T-cell (primary cell): Measurements from ENCODE around the gene POLR3G. TPM values are rescaled to one million over a fixed set of nuclear protein-coding genes. Genes with fewer than 3 reads are reported as not detected.

Source experiments
- ATAC-seq, 4 experiments: fragments of 200-7000 bp in 3 of 4; fragments of 150-1000 bp in 1 of 4; cut with Tn5 transposase; replicated peaks in 1 of 4; 1 replicate in 3 of 4; 2 replicates in 1 of 4; pipeline ENCODE4 v1.10.0; 2021; ENCODE audit warnings: moderate library complexity in 3 of 4, mild to moderate bottlenecking in 2 of 4, moderate number of reproducible peaks in 1 of 4
- CTCF ChIA-PET, 2 donors: fragments of 300-600 bp; sonication (Branson Sonifier 250); formaldehyde crosslinking; loops; one replicate each; lab custom pipeline; 2022; ENCODE audit warnings: antibody characterized with exemption in 2 of 2; lab: Charles Lee
- POLR2A ChIA-PET, 2 donors: fragments of 300-600 bp; sonication (Branson Sonifier 250); formaldehyde crosslinking; loops; one replicate each; lab custom pipeline; 2022; ENCODE audit warnings: antibody characterized with exemption in 2 of 2; lab: Charles Lee
- DNase-seq, 35 experiments: peaks; one replicate each; pipeline versions ENCODE4 v3.0.0 to v3.0.0-alpha.2; 2013 to 2023
- H3K27ac ChIP-seq: one replicate; pipeline ENCODE4 v1.5.1; 2013; ENCODE audit warnings: low read length
- H3K27me3 ChIP-seq, 2 experiments: replicated peaks in 1 of 2; 1 replicate in 1 of 2; 2 replicates in 1 of 2; pipeline versions ENCODE4 v1.6.1 to v1.7.0; 2013; ENCODE audit warnings: low read length in 1 of 2, mixed read lengths in 1 of 2; ENCODE audit not compliant: control insufficient read depth in 2 of 2, insufficient read depth in 2 of 2; ENCODE audit errors: extremely low read depth in 1 of 2
- H3K36me3 ChIP-seq, 2 donors: 1 replicate in 1 of 2; 2 replicates in 1 of 2; pipeline versions ENCODE4 v1.6.1 to v1.7.0; 2013; ENCODE audit warnings: low read length in 1 of 2; ENCODE audit not compliant: control insufficient read depth in 2 of 2, insufficient read depth in 1 of 2; ENCODE audit errors: extremely low read depth in 1 of 2
- H3K4me1 ChIP-seq, 2 experiments: 1 replicate in 1 of 2; 2 replicates in 1 of 2; pipeline versions ENCODE4 v1.6.1 to v1.7.0; 2013; ENCODE audit warnings: low read length in 2 of 2, mixed read lengths in 1 of 2; ENCODE audit not compliant: insufficient read depth in 2 of 2, control insufficient read depth in 1 of 2; ENCODE audit errors: extremely low read depth in 1 of 2
- H3K4me3 ChIP-seq, 2 donors: 1 replicate in 1 of 2; 2 replicates in 1 of 2; pipeline versions ENCODE4 v1.5.1 to v1.7.0; 2013; ENCODE audit warnings: mild to moderate bottlenecking in 2 of 2, low read length in 1 of 2, moderate library complexity in 1 of 2; ENCODE audit not compliant: control insufficient read depth in 1 of 2; ENCODE audit errors: extremely low read depth in 1 of 2
- H3K9me3 ChIP-seq: 2 replicates; pipeline ENCODE4 v1.7.0; 2013
- H3K27ac Mint-ChIP-seq, 2 donors: one replicate each; pipeline ENCODE4 v1.8.0; 2020 to 2021; ENCODE audit warnings: mild to moderate bottlenecking in 2 of 2, mixed read lengths in 2 of 2
- H3K27me3 Mint-ChIP-seq, 2 donors: one replicate each; pipeline ENCODE4 v1.8.0; 2021 to 2022; ENCODE audit warnings: mixed read lengths in 2 of 2
- H3K36me3 Mint-ChIP-seq: one replicate; pipeline ENCODE4 v1.8.0; 2021; ENCODE audit warnings: mixed read lengths
- H3K4me1 Mint-ChIP-seq, 3 donors: one replicate each; pipeline ENCODE4 v1.8.0; 2020 to 2022; ENCODE audit warnings: mixed read lengths in 3 of 3, mild to moderate bottlenecking in 1 of 3
- H3K4me3 Mint-ChIP-seq, 3 donors: one replicate each; pipeline ENCODE4 v1.8.0; 2020 to 2022; ENCODE audit warnings: mild to moderate bottlenecking in 3 of 3, mixed read lengths in 3 of 3, moderate library complexity in 3 of 3
- H3K9me3 Mint-ChIP-seq, 3 donors: one replicate each; pipeline ENCODE4 v1.8.0; 2020 to 2022; ENCODE audit warnings: mixed read lengths in 3 of 3
- WGBS: methylation state at CpG from one replicate; pipeline ENCODE4 v1.1.5; 2013; ENCODE audit warnings: missing lambda C conversion rate; ENCODE audit not compliant: insufficient coverage; 5-methylcytosine and 5-hydroxymethylcytosine counted together
- total RNA-seq, 35 experiments: library from RNA in 6 of 35; stranded (reverse) in 6 of 35; fragments of 120-200 nt in 1 of 35; gene quantifications; one replicate each; pipeline versions ENCODE4 v1.2.1 to v1.2.4 and lab custom pipeline; 2013 to 2026

POLR3G gene
- total RNA-seq (1 to 10 TPM in 3 of 5 donors, under 1 TPM in 2; 0.84 to 2.3 (median 1.6) TPM), total RNA-seq (lab: John Stamatoyannopoulos, UW) (0.87 to 44.2 (median 2.1) reads per million in 29 experiments)
- total RNA-seq (2013): 1.3 TPM

GRCh38 chr5:90474235-90475107 is at the start of gene POLR3G, which contains the start of gene MBLAC2:
TSS of gene POLR3G (plus strand) at chr5:90474864. CDS start at chr5:90485568, 10,704 bp downstream.
TSS of gene MBLAC2 (minus strand) at chr5:90474771. CDS start at chr5:90474292, 479 bp downstream.
- ChIA-PET POLR2A (interaction anchor here (0.6 to 2.1 kb wide), 8 partner anchors 23 to 908 kb away, joined by 3 to 7 read pairs (median 4); partner anchors contain the start of genes ARRDC3 (in 1 of the 2), CETN3 (in 1 of the 2) and LYSMD3 (in 1 of the 2)), CTCF (interaction anchor here (0.7 to 1.6 kb wide), 8 partner anchors 47 to 1747 kb away, joined by 3 to 17 read pairs (median 3); partner anchors contain the start of genes CETN3 (in 1 of the 2) and LYSMD3 (in 1 of the 2))
- DNase-seq (peak; percentile 82 to 94 (median 90)), ATAC-seq (peak; percentile 87 to 93 (median 89))
- under 1% methylated on average over 72 of the region's 73 CpGs for WGBS
- Histone ChIP-seq H3K4me1 (peaks cover 11 to 15% of the 10 kb centered on the region in 2 experiments), H3K36me3 (no peaks in the 10 kb centered on the region), H3K27ac (peak within 1 kb of the TSS; percentile 57), H3K4me3 (peak within 1 kb of the TSS; percentile 88 to 96), H3K9me3 (no peaks in the 10 kb centered on the region), H3K27me3 (no peaks in the 10 kb centered on the region)
- Mint-ChIP-seq H3K4me1 (peaks cover 36 to 48% (median 43%) of the 10 kb centered on the region in 3 donors), H3K9me3 (peaks cover 0 to 8% (median 0%) of the 10 kb centered on the region in 3 donors), H3K4me3 (peak within 1 kb of the TSS; percentile 94 to 98 (median 96)), H3K27me3 (no peaks in the 10 kb centered on the region), H3K36me3 (peaks cover 21% of the 10 kb centered on the region), H3K27ac (peak within 1 kb of the TSS; percentile 95 to 96)

GRCh38 chr5:90434116-90434714 is 40.4 kb upstream of the POLR3G start:
- H3K36me3 ChIP-seq: no peaks in the 10 kb centered on the region
- no peaks in the 10 kb centered on the region for H3K27me3 ChIP-seq
- ChIA-PET POLR2A (no interaction called here), CTCF (interaction anchor here (0.5 to 1.2 kb wide), 7 partner anchors 13 to 1722 kb away, joined by 3 to 7 read pairs (median 3); no protein-coding TSS in a partner anchor)
- H3K9me3 ChIP-seq: no peaks in the 10 kb centered on the region
- no peak overlapping the region for H3K4me3 ChIP-seq
- peaks cover 0 to 7% of the 10 kb centered on the region in 2 donors for H3K27me3 Mint-ChIP-seq
- no peak overlapping the region for H3K27ac Mint-ChIP-seq
- H3K4me1 ChIP-seq: no peaks in the 10 kb centered on the region
- DNase-seq (peak in 32 of 35 experiments; percentile 7 to 63 (median 26)), ATAC-seq (peak in 3 of 4 experiments; percentile 35 to 65 (median 54))
- WGBS: no CpG with 5 or more reads among the region's 5 CpGs
- no peaks in the 10 kb centered on the region for H3K4me1 Mint-ChIP-seq
- no peak overlapping the region for H3K27ac ChIP-seq
- H3K36me3 Mint-ChIP-seq: no peaks in the 10 kb centered on the region
- H3K4me3 Mint-ChIP-seq: no peak overlapping the region
- H3K9me3 Mint-ChIP-seq: no peaks in the 10 kb centered on the region

- Mint-ChIP-seq H3K36me3 (no peaks in the 10 kb centered on the region), H3K9me3 (no peaks in the 10 kb centered on the region), H3K27ac (no peak overlapping the region), H3K27me3 (peaks cover 0 to 7% of the 10 kb centered on the region in 2 donors), H3K4me1 (peaks cover 5 to 10% (median 7%) of the 10 kb centered on the region in 3 donors), H3K4me3 (no peak overlapping the region)
- Histone ChIP-seq H3K27me3 (no peaks in the 10 kb centered on the region), H3K4me1 (peaks cover 2 to 4% of the 10 kb centered on the region in 2 experiments), H3K4me3 (no peak overlapping the region), H3K27ac (no peak overlapping the region), H3K36me3 (no peaks in the 10 kb centered on the region), H3K9me3 (no peaks in the 10 kb centered on the region)
- ATAC-seq (no peak), DNase-seq (no peak)
- ChIA-PET POLR2A (interaction anchor here (0.6 to 0.7 kb wide), 2 partner anchors 10 to 37 kb away, joined by 3 read pairs; partner anchors contain the start of gene MBLAC2 (in 1 of the 2)), CTCF (interaction anchor here (0.5 to 4.0 kb wide), 7 partner anchors 9 to 1708 kb away, joined by 3 to 50 read pairs (median 6); partner anchors contain the start of gene CETN3 (in 1 of the 2))
Measured at GRCh38 chr5:90437663-90438062, 37.0 kb upstream of the POLR3G start.

GRCh38 chr5:90438100-90438499 is 36.6 kb upstream of the POLR3G start:
- no peaks in the 10 kb centered on the region for H3K36me3 Mint-ChIP-seq
- H3K4me1 Mint-ChIP-seq: peaks cover 5 to 10% (median 7%) of the 10 kb centered on the region in 3 donors
- no peak overlapping the region for H3K27ac Mint-ChIP-seq
- CTCF ChIA-PET: interaction anchor here (0.5 to 4.0 kb wide), 9 partner anchors 9 to 1709 kb away, joined by 3 to 50 read pairs (median 6); partner anchors contain the start of gene CETN3 (in 1 of the 2)
- no peak overlapping the region for H3K4me3 Mint-ChIP-seq
- H3K27me3 Mint-ChIP-seq: peaks cover 0 to 7% of the 10 kb centered on the region in 2 donors
- DNase-seq (no peak), ATAC-seq (no peak)
- Histone ChIP-seq H3K9me3 (no peaks in the 10 kb centered on the region), H3K36me3 (no peaks in the 10 kb centered on the region), H3K4me3 (no peak overlapping the region), H3K27ac (no peak overlapping the region), H3K27me3 (no peaks in the 10 kb centered on the region), H3K4me1 (peaks cover 2 to 4% of the 10 kb centered on the region in 2 experiments)
- no CpG with 5 or more reads among the region's 1 CpG for WGBS
- no peaks in the 10 kb centered on the region for H3K9me3 Mint-ChIP-seq
- POLR2A ChIA-PET: interaction anchor here (0.6 to 0.7 kb wide), 3 partner anchors 10 to 118 kb away, joined by 3 to 4 read pairs (median 3); partner anchors contain the start of gene MBLAC2 (in 1 of the 2)

- no peaks in the 10 kb centered on the region for H3K9me3 Mint-ChIP-seq
- Histone ChIP-seq H3K27ac (no peak overlapping the region), H3K4me3 (no peak overlapping the region), H3K36me3 (no peaks in the 10 kb centered on the region), H3K4me1 (peaks cover 2 to 4% of the 10 kb centered on the region in 2 experiments), H3K9me3 (no peaks in the 10 kb centered on the region), H3K27me3 (no peaks in the 10 kb centered on the region)
- H3K27ac Mint-ChIP-seq: no peak overlapping the region
- ChIA-PET POLR2A (interaction anchor here in 1 of 2 donors (0.6 kb wide), 1 partner anchor 943 kb away, joined by 3 read pairs; the partner anchor contains the start of gene ARRDC3), CTCF (interaction anchor here (1.5 to 4.0 kb wide), 3 partner anchors 30 to 343 kb away, joined by 3 to 32 read pairs (median 8); partner anchors contain the start of genes CETN3 (in 1 of the 2) and LYSMD3 (in 1 of the 2))
- H3K36me3 Mint-ChIP-seq: no peaks in the 10 kb centered on the region
- peaks cover 5 to 10% (median 7%) of the 10 kb centered on the region in 3 donors for H3K4me1 Mint-ChIP-seq
- peak overlapping the region in 2 of 3 donors; percentile 73 to 75 for H3K4me3 Mint-ChIP-seq
- peaks cover 0 to 9% of the 10 kb centered on the region in 2 donors for H3K27me3 Mint-ChIP-seq
- no CpG with 5 or more reads among the region's 2 CpGs for WGBS
- DNase-seq (no peak), ATAC-seq (no peak)
Measured at GRCh38 chr5:90440644-90441043, 34.0 kb upstream of the POLR3G start.
